Measurements from ENCODE around the gene TP53I11. TPM values are rescaled to one million over a fixed set of nuclear protein-coding genes. Genes with fewer than 3 reads are reported as not detected.
A peak's percentile ranks its signal among the peaks of the same experiment; 100 is the strongest.

Gene TP53I11
- total RNA-seq, 1 donor from 2014 or later, result 11.5 TPM

DNA sequence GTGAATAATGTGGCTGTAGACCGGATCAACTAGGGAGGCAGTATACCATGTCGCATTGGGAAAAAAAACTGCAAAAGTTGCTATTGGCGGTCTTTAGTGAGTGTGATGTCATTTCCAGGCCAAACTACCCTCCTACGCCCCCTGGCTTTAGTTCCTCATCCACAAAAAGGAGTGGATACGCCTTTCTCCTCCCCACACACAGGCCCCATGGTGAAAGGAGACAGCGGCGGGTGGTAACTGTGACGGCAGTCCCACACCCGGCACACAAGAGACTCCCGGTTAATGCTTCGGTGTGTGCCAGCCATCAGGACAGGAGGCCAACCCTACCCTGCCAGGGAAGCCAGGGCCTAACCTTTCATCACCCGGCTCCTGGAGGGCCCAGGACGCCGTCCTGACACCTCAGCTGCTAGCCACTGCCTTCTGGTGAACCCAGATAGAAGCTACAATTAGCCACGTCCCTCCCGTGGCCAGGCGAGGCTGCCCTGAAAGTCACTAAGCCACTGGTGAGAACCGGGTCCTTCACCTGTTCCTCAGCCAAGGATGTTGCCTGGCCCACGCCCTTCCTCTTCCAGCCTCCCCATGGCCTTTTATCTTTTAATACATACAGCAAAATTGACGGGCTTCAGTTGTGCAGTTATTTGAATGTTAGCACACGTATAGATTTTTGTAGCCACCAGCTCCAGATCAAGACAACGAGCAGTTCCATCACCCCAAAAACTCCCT, 10.8 kb downstream of the TP53I11 start:
- no peak for DNase-seq (ENCODE audit: low read depth)

DNA sequence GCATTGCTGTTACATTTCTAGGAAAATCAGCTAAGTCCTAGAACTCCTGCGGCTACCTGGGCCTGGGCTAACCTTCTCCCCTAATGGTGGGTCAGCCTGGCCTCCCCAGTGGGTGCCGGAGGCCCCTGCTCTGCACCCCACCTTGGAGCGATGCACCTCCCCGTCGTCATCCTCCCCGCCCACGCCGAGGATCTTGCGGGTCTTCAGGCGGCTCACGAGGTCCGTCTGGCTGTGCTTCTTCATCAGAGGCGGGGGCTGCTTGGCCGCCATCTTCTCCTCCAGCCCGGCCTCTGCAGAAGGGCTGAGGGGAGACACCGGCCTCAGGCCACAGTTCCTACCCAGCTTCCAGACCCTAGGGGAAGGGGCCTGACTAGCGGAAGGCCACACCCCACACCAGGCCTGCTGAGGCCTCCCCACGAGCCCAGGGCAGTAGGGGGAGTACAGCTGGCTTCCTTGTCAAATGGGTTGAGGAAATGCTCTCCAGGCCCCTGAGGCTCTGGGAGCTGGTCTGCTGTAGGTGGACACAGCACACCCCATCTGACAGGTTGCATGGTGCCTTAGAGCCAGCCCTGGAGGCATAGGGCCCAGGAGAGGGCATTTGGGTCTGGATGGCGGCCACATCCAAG, 12.5 kb downstream of the TP53I11 start:
- no peak for DNase-seq (ENCODE audit: low read depth)

DNA sequence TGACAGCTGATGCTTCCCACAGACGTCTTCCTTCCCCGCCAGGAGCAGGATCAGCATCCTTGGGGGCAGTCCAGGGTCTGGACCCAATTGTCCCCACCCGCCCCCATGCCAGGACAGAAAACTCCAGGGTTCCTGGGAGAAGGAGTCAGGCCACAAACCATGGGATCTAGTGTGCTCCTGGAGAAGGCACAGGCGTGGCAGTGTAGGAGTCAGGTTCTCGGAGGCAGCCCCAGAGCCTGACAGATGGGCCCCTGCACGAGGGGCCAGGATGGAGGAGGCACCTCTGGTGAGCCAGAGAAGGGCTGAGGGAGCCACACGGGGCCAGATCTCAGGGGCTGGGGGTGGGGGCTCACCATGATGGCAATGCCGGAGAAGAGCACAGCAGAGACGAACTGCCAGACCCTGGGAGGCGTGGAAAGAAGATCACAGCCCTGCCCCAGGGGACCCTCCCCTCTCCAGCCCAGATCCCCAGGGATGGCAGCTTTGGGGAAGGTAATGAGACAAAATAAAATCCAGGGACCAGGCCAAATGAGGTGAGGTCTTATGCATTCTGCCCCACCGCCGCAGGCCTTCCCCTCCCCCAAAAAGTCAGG, 13.6 kb downstream of the TP53I11 start:
- DNase-seq (ENCODE audit: low read depth), result no peak

DNA sequence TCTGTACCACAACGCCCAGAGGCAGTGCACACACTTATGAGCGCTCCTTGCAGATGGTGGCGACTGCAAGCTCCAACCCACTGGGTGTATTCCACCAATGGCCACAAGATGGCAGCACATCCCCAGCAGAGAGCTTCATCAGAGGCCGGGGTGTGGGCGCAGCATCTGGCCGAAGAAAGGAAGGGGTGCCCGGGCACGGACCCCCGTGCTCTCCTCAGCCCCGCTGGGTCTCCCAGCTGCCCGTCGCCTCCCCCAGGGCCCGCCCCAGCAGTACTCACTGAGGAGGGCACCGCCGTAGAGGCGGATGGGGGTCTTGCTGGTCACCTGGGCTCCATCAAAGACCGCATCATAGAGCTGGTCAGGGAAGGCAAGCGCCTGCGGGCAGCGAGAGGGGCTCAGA, 14.2 kb downstream of the TP53I11 start:
- DNase-seq (ENCODE audit: low read depth), result peak; percentile 63

DNA sequence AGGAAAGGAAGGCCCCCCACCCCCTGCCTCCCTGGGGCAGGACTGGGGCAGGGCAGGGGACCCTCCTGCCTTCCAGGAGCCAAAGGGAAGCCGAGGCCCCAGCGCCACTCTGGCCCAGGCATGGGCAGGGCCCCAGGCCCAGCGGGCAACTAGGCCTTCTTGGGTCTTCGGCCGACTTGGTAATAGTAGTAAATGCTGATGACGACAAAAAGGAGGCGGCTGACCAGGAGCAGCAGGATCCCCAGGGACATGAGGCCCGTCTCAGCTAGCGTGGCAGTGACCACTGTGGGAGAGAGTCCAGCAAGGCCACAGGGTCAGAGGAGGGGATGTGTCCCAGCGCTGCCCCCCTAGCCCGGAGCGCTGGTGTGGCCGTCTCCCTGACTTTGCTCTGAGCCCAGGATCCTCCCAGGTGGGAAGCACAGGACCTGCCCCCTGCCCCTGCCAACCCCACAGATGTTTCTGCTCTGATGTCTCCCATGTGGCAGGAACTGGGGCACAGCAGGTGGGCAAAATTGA, 15.9 kb downstream of the TP53I11 start:
- DNase-seq (ENCODE audit: low read depth), result no peak

DNA sequence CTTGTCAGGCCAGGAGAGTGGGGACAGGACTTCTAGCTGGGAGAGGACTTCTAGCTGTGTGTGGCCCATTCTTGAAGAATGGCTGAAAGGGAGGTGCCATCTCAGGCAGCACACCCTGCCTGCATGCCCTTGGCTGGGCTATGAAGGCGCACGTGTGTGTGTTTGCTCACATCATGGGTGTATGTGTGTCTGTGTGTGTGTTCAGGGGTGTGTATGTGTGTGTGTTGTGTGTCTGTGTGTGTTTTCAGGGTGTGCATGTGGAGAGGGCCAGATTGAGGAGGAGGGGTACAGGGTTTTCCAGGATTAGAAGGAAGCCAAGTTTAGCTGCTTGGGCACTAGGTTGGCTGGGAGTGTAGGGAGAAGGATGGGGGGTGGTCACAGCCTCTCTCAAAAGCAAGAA, 16.6 kb downstream of the TP53I11 start:
- DNase-seq (ENCODE audit: low read depth), result no peak

DNA sequence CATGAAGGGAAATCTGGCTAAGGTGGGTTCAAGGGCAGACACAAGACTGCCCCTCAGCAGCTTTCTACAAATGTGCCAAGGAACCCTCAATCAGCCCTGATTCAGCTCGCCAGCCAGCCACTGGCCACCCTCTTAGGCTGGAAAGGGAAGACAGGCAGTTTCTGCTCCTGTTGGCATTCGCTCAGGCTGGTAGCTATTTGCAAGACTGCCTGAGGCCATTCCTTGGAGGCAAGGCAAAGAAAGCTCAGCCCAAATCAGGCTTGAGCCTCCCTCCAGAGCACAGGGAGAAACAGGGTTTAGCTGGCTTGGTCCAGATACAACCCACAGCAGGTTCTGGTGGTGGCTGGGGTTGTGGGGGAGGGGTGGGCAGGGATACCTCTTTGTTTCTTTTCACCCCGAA, 19.2 kb downstream of the TP53I11 start:
- DNase-seq (ENCODE audit: low read depth), result no peak

DNA sequence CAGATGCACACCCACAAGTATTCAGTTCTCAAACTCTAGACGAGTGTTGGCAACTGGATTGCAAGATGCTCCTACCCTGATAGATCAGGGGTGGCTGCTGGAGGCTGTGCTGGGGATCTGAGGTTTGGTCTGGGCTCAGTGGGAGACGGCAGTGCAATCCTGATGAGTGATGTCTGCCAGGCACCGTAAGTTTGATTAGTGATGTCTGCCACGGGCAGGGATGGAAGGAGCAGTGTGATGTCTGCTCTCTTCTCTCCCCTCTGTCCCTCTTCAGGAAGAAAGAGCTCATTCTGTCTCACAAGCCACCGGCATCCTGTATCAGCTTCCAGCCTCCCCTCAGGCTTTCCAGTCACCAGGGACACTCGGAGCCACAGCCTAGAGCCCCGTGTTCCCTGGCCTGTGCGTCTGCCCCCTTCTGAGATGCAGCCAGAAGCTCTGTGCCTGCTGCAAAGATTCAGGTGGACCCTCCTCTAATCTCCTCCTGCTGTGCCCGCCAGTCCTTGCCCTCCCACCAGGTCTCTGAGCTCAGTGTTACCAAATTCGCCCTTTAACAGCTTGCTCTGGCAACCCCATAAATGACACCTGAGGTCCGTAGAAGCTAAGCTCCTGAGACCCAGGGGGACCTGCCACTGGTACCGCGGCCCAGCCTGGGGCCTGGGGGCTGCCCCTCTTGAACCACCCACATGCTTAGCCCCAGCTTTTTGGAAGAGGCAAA, 19.9 kb downstream of the TP53I11 start:
- no peak for DNase-seq (ENCODE audit: low read depth)

DNA sequence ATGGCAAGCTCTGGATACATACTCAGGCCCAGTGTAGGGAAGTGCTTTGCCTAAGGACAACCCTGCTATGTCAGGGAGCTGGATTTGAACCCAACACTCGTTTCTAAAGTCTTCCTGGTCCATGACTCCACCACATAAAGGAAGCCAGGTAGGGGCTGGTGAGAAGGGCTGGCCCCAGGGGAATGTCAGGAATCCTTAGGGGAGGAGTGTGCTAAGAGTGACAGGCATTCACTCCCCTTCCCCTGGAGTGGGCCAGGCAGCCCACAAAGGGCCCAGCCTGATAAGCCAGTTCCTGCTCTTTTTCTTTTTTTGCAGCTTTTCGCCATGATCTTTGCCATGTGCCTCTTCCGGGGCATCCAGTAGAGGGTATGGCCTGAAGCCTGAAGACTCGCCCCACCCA, 21.9 kb downstream of the TP53I11 start:
- no peak for DNase-seq (ENCODE audit: low read depth)

DNA sequence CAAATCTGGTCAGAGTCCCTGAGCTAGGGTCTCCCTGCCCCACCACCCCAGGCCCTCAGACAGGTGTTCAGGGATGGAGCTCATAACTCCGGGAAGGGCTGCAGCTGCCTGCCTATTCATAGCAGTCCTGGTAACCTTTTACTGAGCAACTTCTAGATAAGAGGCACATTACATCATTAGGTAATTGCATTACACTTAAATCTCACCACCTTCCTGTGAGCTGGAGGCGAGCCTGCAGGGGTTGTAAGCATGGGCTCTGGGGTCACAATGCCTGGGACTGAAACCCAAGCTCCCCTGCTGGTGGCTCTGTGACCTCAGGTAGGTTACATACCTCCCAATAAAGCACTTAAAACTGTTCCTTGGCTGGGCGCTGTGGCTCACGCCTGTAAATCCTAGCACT, 22.5 kb downstream of the TP53I11 start:
- DNase-seq (ENCODE audit: low read depth), result no peak

DNA sequence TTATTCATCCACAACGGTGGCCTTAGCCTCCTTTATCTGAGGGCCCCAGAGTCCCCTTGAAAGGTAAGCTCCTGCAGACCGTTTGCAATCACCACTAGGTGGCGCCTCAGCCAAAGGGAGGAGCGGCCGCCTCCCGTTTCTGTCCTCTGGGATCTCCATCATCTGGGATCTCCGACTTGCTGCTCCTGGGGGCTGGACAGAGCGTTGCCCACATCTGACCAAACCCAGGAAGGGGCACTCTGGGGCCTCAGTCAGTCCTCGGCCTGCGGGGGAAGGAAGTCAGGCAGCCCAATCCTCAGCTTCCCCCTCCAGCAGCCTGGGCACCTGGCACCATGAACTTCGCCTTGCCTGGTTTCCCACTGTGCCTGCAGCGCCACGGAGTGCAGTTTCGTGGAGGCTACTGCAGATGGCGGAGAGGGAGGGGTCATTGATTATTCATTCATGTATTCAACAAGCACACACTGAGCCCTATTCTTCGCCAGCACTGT, 23.5 kb downstream of the TP53I11 start:
- peak; percentile 21 for DNase-seq (ENCODE audit: low read depth)

DNA sequence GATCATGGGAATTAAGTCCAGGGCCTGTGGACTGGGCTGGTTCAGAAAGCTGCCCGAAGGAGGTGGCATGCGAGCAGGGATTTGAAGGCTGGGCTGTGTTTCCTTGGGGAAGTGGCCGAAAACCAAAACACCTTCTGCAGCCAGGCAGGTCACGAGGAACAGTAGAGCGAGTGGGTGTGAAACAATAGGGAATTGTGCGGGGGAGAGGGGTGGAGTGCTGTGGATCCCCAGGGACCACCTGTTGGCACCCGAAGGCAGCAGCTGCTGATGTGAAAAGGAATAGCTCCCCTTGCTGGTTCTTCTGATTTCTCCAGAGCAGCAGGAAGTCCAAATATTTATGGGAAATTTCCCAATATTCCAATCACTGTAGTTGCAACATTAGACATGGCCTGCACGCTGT, 24.6 kb downstream of the TP53I11 start:
- no peak for DNase-seq (ENCODE audit: low read depth)

DNA sequence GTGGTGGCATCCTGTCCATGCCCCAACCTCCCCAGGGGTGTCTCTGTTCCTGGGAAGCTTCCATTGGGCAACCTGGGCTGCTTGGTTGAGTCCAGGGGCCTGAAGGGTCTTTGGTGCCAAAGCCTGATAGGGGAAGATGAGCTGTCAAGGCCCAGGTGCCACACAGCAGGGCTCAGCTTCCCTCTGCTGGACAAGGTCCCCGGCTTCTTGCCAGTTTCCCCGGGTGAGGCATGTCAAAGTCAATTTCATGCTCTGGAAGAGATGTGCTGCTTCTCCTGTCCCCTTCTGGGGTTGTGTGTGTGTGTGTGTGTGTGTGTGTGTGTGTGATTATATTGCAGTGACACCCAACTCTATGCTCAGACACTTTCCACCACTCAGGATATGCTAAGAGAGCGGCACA, 26.9 kb downstream of the TP53I11 start:
- no peak for DNase-seq (ENCODE audit: low read depth)

DNA sequence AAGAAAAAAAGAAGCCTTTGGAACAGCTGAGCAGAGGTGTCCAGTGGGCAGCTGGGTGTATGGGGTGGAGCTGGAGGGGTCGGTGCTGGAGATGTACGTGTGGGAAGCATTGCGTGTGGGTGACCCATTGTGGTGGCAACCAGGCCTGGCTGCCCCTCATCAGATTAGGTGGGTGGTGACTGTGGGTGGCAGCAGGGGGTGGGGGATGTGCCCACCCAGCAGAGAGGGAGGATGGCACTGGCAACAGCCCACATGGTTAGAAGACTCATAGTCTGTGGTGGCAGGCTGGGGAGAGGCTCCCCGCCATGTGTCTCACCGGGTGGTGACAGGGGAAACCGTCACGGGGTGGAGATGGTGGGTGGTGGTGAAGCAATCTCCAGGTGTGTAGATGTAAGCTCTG, 27.6 kb downstream of the TP53I11 start:
- no peak for DNase-seq (ENCODE audit: low read depth)

DNA sequence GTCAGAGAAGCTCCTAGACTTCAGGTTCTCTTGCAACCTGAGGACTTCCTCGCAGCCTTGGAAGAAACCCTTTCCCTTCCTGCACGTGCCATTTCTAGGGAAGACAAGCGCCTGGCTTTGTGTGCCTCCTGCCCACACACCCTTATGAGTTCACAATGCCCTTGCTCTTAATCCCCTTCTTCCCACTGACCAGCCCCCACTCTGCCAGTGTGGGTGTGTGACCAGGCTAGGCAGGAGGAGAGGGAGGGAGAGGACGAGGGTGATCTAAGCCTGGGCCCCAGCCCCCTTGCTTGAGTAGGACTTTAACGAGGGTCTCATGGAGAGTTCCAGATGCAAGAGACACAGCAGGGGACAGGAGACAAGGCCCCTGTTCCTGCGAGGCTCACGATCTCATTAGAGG, 30.2 kb downstream of the TP53I11 start:
- DNase-seq (ENCODE audit: low read depth), result no peak

DNA sequence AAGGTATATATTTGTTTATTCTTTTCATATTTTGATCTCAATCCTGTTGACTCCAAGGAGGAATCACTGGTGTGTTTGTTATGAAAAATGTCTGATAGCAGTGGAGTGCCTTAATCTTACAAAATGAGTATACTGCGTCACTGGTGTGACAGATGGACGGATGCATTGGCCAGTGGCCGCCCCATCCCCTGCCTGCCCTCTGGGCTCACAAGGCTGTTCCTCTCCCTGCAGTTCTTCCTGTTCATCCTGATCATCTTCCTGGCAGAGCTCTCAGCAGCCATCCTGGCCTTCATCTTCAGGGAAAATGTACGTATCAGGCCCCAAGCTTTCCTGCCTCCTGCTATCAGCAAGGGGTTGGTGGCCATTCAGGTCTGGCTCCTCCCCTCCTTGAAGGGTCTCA, 32.9 kb downstream of the TP53I11 start:
- no peak for DNase-seq (ENCODE audit: low read depth)

DNA sequence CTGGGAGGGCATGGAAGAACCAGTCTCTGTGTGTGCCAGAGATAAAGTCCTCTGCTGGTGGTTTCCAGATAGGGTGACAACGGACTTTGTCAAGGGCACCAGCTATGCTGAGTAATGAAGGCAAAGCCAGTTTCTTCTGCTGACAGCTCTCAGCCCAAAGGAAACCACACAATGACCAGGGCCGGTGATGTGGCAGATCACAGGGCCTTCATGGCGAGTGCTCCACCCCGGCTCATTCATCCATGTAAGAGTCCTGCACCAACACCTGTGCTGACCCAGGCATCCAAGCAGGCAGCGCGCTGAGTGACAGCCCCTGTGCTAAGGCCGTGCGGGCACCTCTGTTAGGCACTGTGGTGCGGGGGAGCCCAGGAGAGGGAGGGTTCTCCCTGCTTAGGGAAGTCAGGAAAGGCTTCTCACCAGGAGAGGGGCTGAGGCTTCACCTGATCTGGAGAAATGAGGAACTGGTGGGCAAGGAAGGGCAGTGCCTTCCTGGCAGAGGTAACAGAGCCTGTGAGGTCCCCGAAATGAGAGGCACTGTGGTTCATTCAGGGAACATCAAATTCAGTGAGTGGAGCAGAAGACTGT, 33.8 kb downstream of the TP53I11 start:
- no peak for DNase-seq (ENCODE audit: low read depth)

DNA sequence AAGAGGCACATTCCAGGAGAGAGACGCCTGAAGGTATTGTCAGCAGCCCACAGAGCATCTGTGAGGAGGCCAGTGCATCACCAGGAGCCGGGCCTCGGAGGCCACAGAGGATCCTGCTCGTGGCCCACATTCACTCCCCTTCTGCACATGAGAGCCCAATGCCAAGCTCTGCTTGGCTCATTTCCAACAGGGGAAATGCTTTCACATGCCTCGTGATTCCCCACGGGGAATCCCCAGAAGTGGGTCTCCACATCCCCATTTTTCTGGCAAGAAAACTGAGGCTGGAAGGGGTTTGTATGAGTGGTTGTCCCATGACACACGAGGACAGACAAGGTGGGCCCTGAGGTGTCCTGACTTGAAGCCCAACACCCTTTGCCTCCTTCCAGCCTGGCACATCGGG, 34.4 kb downstream of the TP53I11 start:
- no peak for DNase-seq (ENCODE audit: low read depth)

DNA sequence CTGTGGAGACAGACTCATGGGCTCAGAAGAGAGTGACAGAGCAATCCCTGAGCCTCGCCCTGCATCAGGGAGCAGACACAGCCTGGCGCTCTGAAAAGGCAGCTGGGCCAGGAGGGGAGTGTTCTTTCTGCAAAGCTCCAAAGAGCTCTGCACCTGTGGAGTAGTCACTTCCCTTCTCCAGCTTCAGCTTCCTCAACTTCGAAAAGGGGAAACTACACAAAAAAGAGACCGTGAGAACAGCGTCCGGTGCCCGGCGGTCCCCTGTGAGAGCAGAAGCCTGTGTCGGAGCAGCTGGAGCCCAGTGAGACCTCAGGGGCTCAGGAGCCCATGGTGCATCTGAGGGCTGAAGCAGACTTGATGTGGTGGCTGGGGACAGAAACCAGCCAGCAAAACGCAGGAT, 35.1 kb downstream of the TP53I11 start:
- DNase-seq (ENCODE audit: low read depth), result no peak

DNA sequence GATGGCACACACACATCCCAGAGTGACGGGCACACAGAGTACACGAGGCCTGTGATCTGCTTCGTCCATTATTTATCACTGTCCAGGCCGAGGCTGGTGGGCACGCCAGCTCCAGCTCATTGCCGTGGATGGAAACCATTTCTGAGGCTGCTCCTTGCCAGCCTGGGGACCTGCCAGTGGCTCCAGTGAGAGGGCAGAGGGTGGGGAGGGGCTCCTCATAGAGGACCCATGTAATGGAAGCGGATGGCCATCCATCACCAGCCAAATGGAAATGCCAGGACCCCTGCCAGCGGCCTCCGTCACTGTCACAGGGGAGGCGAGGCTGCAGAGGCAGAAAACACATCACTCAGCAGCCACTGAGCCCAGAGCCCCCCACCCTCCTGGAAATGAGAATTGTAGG, 35.7 kb downstream of the TP53I11 start:
- no peak for DNase-seq (ENCODE audit: low read depth)

DNA sequence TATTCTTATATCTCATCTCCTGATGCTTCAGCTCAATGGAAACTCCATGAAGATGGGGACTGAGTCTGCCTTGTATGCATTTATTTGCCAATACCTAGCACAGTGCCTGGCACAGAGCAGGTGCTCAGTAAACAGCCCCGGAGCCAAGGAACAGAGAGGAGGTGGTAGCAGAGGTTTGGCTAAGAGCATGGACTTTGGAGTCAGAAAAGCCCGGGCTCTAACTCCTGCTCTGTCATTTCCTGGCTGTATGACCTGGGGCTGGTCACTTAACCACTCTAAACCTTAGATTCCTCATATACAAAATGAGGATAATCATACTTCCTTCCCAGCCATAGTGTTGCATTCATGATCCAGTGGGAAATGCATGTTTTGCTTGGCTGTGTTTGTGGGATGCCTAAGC, 36.6 kb downstream of the TP53I11 start:
- DNase-seq (ENCODE audit: low read depth), result no peak

DNA sequence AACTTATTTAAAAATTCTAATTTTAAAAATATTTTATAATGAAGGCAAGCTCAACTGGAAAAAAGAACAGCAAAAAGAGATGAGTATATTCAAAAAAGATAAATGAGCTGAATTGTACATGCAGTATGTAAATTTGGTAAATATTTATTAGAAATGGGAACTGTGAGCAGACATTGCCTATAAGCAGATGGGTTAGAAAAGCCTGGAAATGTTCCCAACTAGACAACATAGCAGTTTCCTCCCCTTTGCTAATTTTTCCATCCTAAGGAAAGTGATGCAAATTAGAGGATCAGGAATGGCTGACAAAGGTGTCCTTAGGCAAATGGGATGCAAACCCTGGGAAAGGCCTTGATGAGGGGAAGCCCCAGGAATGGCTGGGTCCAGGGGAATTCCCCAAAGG, 37.2 kb downstream of the TP53I11 start:
- DNase-seq (ENCODE audit: low read depth), result no peak

Measured in renal cortical epithelial cell (primary cell).